D721Med (cell line): Measurements from ENCODE around the gene COX17.

Experiments used
- DNase-seq: peaks from one replicate; pipeline ENCODE4 v3.0.0; 2011; ENCODE audit warnings: low spot score; ENCODE audit not compliant: insufficient read length
- FAIRE-seq: peaks from 2 replicates; lab custom pipeline; 2011; peaks lifted over from hg19 to GRCh38; lab: Jason Lieb, UNC
- CTCF ChIP-seq: IDR thresholded peaks from 2 replicates; pipeline ENCODE4 v1.5.1; 2012; ENCODE audit warnings: mild to moderate bottlenecking, control low read depth; ENCODE audit not compliant: insufficient read depth; ENCODE audit errors: missing control alignments

Gene COX17

GRCh38 chr3:119637679-119638477 is 39.3 kb downstream of the COX17 start:
- TF ChIP-seq CTCF: no peak
- FAIRE-seq: no peak
- no peak for DNase-seq

- FAIRE-seq: no peak
- no peak for TF ChIP-seq CTCF
- DNase-seq: no peak
Measured at GRCh38 chr3:119636891-119637611, 40.2 kb downstream of the COX17 start.

GRCh38 chr3:119636249-119636648 is 41.0 kb downstream of the COX17 start:
- FAIRE-seq (no peak), DNase-seq (no peak)
- no peak for TF ChIP-seq CTCF

- FAIRE-seq (no peak), DNase-seq (no peak)
- TF ChIP-seq CTCF: no peak
Measured at GRCh38 chr3:119635719-119636118, 41.5 kb downstream of the COX17 start.

GRCh38 chr3:119632829-119633228 is 44.4 kb downstream of the COX17 start:
- DNase-seq (no peak), FAIRE-seq (no peak)
- TF ChIP-seq CTCF: no peak

- no peak for TF ChIP-seq CTCF
- no peak for DNase-seq
- no peak for FAIRE-seq
Measured at GRCh38 chr3:119632216-119632615, 45.0 kb downstream of the COX17 start.

GRCh38 chr3:119631516-119631915 is 45.7 kb downstream of the COX17 start:
- DNase-seq (no peak), FAIRE-seq (no peak)
- TF ChIP-seq CTCF: no peak
